CD4-positive, alpha-beta T cell treated with Interleukin-4 for 4 hours (primary cell): Measurements from ENCODE around the gene SCYL3.
"Not testable (repeated sequence)": the region's sequence is repeated elsewhere in the genome, so short reads cannot be mapped to it uniquely, and the experiment has no call there.

Experiments
- DNase-seq: peaks from one replicate; pipeline ENCODE4 v3.0.0-alpha.2; 2020

Gene SCYL3

DNA sequence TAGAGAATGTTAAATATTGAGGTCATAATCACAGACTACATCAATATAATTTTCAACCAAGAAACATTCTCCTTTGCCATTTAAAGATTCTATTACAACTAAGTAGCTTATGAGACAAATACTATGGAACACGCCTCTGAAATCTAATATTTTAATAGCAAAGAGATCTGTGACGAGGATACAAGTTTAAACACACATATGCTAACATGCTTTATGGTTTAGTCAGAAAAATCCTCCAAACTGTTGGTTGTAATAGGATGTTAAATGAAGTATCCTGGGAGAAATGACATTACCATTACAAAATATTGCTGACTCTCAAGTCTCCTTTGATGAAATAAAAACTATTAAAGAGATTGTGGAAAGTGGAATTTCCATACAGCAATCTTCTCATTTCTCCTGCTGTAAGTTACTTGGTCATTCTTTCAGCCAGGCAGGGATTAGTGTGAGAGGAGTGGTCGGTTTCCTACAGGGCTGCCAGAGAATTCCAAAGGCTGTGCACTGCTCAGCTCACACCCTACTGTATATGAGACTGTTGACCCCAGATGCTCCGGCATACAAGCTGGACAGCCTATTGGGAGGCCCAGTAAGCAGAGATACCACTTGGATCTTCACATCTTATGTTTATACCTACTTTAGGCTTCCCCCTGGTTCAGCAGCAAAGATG lies 26.6 kb downstream of the SCYL3 start:
- no peak for DNase-seq

DNA sequence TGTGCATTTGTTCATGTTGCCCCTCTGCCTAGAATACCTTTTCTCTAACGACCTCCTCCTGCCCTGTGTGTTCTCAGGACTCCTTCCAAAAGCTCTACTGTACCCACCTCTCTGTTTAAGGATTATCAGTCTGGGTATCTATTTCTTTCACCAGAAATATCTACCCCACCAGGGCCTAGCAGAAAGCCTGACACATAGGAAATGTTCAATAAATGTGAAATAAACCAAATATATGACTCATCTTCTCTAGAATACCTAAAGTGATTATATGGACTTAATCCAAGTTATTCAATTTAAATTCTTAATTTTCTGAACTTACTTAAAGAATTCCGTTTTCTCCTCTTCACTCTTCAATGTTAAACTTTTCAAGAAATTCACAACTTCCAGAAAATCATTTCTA lies 27.1 kb downstream of the SCYL3 start:
- no peak for DNase-seq

DNA sequence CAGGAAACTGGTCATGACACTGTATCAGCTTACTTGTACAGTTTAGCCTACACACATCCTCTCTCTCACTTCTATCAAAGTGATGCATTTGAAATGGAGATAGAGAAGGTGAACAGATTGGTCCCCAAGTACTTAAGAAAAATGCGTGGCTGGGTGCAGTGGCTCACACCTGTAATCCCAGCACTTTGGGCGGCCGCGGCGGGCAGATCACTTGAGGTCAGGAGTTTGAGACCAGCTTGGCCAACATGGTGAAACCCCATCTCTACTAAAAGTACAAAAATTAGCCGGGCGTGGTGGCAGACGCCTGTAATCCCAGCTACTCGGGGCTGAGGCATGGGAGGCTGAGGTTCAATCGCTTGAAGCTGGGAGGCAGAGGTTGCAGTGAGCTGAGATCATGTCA lies 29.2 kb downstream of the SCYL3 start:
- DNase-seq: not testable (repeated sequence)

DNA sequence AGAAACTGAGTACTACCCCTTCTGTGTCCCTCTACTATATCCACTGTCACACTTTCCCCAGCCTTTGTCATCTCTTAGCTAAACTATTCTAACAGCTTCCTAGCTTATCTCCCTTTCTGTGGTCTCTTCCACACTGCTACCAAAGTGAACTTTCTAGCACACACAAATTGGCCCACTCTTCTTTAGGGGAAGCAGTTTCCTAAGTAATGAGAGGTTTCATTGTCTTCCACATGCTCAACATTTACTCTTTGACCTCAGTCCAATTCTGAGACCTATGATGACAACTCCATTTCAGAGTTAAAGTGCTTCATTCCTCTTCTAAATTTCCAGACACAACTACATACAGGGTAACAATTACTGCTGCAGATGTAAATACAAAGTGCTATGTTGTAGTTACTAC lies 32.9 kb downstream of the SCYL3 start:
- no peak for DNase-seq

DNA sequence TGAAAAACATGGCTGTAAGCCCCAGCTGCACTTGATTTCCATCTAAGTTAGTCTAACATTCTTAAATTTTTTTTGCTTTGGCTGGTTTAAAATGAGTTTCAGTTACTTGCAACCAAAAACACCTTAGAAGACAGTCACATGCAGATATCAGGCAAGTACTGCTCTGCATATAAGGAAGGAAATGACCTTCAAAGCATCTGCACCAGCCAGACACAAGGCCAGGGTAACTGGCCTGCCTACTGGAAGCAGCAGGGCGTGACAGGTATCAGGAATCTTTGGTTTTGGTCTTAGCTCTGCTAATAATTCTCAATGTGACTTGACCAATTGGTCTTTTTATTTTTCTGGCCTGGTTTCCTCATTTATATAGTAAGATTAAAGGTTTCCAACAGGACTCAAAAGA lies 33.5 kb downstream of the SCYL3 start:
- no peak for DNase-seq

DNA sequence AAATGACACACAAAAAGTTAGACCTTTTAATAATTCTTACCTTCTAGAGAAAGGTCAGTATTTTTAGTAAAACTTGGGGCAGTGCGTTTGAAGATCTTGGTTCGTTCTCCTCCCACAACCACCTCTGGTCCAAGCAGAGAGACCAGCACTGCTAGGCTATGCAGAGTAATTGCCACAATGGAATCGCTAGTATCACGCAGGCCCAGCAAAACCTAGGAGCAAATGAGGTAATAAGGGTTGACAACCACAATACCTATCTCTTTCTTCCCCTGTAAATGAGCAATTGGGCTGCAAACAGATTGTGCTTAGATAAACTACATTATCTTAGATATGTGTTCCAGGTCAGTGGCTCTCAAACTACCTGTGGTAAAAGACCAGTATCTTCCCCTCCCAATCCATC lies 34.7 kb downstream of the SCYL3 start:
- no peak for DNase-seq

DNA sequence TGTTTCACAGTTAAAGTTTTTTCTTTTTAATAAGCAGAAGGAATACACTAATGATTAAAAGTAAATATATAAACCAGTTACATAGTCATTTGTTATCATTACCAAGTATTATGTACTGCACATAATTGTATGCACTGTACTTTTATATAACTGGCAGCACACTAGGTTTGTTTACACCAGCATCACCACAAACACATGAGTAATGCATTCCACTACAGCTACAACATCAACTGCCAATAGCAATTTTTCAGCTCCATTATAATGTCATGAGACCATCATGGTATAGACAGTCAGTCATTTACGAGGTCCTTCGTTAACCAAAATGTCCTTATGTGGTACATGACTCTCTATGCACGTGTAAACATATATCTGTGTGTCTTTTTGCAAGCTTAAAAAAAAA lies 35.2 kb downstream of the SCYL3 start:
- no peak for DNase-seq

DNA sequence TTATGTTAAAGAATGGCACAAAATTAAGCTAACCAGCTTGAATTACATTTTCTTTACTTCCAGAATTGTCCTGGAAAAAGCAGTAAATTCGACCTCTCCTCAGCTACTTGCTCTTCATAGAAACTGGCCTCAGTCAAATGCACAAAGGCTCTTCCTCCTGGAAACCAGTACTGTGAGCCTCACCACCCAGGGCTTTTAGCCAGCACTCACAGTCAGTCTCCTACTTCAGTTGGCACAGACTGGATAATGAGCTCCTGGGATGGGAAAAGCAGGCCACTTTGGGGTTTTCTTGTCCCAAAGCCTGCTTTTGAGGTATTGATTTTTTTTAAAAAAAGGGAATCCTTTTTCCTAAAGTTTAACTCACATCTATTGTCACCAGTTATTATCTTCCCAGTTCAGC lies 40.4 kb downstream of the SCYL3 start:
- DNase-seq: no peak

DNA sequence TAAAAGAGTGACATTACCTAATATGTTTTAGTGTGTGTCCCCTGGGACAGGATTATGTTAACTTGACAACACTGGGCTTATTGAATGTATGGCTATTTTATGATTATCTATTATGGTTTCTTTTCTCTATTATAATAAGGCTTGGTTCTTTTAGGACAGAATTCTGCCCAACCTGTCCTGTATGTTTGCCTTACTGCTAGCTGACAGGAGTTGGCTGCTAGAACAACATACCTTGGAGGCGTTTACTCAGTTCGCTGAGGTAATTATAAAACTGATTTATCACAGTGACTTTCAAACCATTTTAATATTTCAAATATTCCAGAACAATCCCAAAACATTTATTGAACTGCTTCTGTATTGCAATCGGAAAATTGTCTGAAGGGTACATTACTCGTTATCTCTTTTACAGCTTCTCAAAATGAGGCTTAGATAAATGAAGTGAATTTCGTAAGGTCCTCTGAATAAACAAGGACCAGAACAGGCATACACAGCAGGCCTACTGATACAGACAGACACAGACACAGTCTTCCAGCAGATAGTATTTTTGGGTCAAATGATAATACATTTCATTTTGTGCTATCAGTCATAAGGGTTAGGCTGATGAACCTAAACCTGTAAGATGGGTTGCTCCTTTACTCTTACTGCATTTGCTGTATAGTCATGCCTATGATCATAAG lies 44.2 kb downstream of the SCYL3 start:
- no peak for DNase-seq

DNA sequence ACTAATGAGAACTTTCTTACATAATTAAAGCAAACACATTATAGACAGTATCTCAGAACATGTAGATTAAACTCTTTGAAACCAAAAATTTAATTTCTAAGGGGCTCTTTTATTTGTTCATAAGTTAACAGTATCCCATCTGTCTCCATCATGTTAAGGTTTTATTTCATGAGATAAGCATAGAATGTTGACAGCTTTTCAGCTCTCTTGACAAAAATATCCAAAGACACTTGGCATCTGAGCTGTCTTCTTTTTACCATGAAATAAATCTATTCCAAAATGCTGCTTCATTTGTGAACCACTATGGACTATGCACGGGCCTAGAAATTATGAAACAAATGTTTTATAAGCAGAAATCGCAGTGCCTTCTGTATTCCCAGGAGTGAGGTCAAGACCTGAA lies 45.2 kb downstream of the SCYL3 start:
- DNase-seq: no peak

DNA sequence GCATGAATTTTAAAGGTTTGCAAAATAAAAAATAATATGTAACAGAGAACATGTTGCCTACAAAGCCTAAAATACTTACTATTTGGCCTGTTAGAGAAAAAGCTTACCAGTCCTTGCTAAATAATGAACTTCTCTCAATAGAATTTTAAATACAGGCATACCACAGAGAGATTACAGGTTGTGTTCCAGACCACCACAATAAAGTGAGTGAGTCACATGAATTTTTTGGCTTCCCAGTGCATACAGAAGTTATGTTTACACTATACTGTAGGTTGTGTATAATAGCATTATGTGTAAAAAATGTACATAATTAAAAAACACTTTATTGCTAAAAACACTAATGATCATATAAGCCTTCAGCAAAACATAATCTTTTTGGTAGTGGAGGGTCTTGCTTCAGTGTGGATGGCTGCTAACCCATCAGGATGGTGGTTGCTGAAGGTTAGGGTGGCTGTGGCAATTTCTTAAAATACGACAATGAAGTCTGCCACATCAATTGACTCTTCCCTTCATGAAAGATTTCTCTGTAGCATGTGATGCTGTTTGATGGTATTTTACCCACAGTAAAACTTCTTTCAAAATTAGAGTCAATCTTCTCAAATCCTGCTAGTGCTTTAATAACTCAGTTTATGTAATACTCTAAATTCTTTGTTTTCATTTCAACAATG lies 48.6 kb downstream of the SCYL3 start:
- DNase-seq: no peak

DNA sequence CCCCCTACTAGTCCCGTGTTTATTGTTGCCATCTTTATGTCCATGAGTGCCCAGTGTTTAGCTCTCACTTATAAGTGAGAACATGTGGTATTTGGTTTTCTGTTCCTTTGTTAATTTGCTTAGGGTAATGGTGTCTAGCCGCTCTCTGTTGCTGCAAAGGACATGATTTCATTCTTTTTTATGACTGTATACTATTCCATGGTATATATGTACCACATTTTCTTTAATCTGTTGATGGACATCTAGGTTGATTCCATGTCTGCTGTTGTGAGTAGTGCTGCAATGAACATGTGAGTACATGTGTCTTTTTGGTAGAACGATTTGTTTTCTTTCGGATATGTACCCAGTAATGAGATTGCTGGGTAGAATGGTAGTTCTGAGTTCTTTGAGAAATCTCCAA lies 54.8 kb downstream of the SCYL3 start:
- no peak for DNase-seq

DNA sequence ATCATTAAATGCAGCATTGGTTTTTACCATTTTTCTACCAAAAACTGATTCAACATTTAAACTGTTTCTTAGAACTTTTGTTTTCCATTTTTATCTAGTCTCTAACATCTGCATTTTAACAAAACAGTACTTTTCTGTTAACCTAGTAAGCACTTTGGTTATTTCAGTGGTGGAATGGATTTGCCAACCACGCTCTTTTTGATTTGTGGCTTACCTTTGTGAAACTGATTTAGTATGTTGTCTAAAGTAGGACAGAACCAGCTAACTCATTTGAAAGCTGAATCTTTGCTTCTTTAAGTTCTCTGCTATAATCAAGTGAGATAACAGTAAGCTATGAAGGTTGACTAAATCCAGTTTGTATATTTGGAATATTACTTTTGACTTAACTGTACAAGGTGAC lies 57.5 kb downstream of the SCYL3 start:
- DNase-seq: no peak

DNA sequence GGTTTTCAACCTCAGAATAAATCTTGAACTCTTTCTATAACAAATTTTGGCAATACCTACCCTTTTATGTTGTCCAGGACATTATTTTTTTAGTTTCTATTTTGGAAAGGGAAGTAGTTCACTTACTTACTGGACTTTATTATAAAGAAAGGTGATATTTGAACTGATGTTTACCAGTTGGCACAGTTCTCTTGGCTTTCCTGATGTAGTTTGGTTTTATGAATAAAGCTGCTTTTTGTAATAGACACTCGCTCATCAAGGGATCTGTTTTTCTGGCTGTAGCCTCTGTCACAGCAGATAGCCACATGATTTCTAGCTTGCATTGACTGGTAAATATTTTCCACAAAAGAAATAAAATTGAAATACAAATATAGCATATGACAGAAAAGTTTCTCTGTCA lies 58.0 kb downstream of the SCYL3 start:
- no peak for DNase-seq

DNA sequence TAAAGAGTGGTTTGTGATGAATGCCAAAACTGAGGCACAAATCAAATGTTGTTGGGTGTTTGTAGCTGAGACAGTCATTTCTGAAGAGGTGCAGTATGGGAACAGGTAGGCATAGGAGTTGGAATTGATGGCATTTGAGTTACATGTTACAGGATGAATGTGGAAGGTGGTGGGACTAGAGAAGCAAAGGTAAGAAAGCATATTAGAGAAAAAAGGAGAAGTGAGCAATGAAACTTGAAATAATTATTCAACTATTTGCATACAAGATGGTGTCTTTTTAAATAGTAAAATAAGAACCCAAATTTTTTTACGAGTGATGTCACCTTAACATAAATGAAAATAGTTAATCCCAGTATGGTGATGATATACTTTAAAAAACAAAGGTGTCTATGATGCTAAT lies 58.8 kb downstream of the SCYL3 start:
- DNase-seq: no peak

DNA sequence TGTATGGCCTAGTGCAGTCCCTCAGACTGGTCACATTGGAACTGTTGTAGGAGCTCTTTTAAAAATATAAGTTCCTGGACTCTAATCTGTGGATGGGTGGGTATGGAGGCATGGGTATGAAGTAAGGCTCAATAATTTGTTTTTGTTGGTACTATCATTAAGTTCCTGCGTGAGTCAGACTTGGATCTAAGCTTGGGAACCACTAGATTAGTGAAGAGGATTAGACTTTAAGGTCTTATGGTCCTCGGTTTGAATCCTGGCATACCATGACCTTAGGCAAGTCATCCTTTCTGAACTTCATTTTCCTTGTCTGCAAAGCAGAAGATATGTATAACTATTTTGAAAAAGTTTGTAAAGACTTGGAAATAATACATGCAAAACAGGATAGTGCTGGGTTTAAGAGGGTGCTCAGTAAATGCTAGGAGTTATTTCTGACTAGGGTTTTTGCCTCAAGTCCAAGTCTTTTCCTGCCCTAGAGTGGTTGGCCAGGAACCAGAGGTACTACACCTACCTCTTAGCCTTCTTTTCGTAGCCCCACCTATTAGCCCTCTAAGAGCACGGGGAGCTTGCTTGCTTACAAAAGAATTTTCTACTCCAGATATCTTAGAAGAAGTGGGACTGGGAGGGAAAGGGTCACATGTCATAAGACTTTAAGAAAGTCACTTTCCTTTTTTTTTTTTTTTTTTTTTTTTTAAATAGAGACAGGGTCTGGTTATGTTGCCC lies 60.4 kb downstream of the SCYL3 start:
- DNase-seq: no peak

DNA sequence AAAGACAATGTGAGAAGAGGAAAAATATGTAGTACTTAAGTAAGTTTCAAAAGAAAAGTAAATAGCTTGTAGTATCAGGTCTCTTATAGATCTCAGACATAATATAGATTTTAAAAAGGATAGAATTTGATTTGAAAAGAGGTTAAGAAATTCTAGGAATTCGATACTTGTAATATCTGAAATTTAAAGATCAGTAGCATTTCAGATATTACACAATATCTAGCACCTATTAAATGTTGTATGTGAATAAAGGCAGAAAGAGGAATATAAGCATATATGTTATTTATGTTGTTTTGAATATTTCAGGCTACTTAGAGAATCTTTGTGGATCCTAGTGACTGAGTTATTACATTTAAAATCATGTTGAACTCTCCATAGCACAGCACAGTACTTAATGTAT lies 64.0 kb downstream of the SCYL3 start:
- DNase-seq: no peak

DNA sequence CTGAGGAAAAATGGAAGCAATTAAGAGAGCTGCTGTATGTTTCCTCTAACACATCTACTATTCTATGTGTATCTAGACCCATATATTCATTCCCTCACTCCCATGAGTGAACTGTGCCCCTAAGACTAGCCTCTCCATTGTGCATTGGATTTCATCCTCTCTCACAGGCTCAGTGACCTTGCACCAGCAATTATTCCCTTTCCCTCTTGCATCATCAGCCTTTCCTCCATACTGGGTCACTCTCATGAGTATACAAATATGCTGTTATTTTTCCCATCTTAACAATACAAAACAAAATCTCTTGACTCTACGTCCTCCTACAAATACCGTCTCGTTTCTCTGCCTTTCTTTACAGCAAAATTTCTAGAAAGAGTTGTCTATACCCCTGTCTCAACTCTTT lies 69.5 kb downstream of the SCYL3 start:
- no peak for DNase-seq

DNA sequence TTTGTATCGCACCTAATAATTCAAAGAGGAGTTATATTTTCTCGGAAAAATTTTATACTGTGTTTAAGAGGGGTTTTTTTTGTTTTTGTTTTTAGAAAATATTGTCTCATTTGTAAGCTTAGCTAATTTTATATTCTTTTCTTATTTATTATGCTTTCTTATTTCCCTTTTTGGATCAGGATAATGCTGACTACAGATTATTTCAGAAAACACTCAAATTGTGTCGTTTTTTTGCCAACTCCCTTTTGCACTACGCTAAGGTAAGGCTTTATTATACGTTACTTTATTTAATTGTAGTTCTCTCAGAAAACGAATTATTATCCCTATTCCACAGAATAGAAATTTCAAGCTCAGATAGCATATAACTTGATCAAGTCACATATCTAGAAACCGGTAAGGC lies 72.2 kb downstream of the SCYL3 start:
- no peak for DNase-seq

DNA sequence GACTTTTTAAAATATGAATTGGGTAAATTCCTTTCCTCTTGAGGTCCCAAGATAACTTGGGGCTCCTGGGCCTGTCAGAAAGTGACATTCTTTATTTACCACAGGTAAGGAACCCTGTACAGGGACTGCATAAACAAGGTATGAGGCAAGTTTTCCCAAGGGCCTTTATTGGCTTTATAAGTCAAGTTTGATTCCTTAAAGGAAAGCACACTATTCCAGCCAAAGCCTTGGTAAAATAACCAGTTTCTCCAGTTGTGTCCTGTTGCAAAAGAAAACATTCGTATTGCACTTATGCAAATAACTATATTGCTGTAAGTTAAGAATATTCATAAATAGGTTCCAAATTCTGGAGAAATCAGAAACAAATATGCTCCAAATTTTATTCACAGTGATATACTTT lies 77.1 kb downstream of the SCYL3 start:
- DNase-seq: no peak

DNA sequence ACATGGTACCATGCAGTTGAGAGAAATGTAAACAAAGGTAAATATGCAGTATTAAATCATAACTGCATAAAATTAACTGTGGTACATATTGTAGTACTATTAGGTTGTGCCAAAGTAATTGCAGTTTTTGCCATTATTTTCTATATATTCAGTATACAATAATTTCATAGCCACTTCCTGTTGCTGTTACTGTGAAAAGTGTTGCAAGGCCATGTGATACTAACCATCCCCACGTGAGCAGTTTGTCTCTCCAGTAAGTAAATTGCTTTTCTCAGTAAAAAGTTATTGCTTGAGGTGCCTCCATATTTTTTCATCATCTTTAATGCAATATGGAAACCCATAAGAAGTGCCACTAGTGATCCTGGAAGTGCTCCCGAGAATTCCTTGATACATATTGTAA lies 79.4 kb downstream of the SCYL3 start:
- DNase-seq: no peak

DNA sequence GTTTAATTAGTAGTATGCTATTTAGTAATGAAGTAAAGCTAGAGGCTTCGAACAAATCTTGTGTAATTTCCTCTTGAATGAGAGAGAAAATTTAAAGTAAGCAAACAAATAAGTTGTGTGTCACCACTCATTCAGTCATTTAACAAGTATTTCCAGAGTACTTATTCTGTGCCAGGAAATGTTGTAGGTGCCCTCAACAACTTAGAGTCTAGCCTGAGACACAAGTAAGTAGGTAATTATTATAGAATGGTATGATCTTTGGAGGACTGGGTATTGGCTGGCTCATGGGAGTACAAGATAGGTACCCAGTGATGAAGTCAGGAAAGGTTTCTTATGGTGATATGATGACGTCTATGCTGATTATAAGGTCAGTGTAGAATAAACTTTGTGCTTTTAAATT lies 81.6 kb downstream of the SCYL3 start:
- DNase-seq: no peak

DNA sequence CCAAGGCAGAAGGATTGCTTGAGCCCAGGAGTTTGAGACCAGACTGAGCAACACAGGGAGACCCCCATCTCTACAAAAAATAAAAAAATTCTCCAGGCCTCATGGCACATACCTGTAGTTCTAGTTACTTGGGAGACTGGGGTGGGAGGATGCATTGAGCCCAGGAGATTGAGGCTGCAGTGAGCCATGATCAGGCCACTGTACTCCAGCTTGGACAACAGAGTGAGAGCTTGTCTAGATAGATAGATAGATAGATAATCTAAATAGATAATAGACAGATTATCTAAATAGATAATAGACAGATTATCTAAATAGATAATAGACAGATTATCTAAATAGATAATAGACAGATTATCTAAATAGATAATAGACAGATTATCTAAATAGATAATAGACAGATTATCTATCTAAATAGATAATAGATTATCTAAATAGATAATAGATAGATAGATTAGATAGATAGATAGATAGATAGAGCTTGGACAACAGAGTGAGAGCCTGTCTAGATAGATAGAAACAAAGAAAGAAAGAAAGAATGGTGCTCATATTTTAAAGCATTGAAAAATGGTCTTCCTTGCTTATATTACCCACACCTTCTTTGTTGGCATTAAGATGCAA lies 82.2 kb downstream of the SCYL3 start:
- not testable (repeated sequence) for DNase-seq
